GM18499 (cell line): ENCODE measurements around the gene SEC22A.
A peak's percentile ranks its signal among the peaks of the same experiment; 100 is the strongest.

Source experiments
- ATAC-seq: cut with Tn5 transposase; IDR thresholded peaks from one replicate; pipeline ENCODE4 v1.9.1; 2021; ENCODE audit warnings: moderate number of reproducible peaks; ENCODE audit not compliant: insufficient read depth, unreplicated experiment

Gene SEC22A, protein sequence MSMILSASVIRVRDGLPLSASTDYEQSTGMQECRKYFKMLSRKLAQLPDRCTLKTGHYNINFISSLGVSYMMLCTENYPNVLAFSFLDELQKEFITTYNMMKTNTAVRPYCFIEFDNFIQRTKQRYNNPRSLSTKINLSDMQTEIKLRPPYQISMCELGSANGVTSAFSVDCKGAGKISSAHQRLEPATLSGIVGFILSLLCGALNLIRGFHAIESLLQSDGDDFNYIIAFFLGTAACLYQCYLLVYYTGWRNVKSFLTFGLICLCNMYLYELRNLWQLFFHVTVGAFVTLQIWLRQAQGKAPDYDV

GRCh38 chr3:123201557-123202427 is at the start of gene SEC22A:
SEC22A (plus strand) TSS chr3:123201943; CDS start chr3:123209218, 7,275 bp downstream.
- peak; percentile 96 for ATAC-seq

DNA sequence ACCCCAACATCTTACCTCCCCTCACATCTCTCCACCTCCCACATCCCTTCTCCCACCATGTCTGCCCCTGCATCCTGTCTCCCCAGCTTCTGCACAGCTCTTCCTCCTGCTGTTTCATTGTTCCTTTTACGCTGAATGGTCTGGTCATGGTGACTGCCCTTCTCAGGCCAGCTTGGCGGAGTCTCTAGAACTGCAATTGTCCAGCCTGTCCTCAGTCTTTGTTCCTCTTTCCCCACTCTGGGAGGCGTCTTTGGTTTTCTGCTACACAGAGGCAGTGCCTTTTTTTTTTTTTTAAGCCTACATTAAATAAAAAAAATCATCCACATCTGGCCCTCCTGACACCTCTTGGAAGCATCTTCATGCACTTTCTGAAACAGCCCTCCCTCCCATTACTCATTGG is 49.1 kb upstream of the SEC22A start:
- ATAC-seq: no peak

- no peak for ATAC-seq
Measured at GRCh38 chr3:123153125-123154019, 48.4 kb upstream of the SEC22A start.

GRCh38 chr3:123154020-123154985 is 47.4 kb upstream of the SEC22A start:
- no peak for ATAC-seq

- ATAC-seq: no peak
Measured at GRCh38 chr3:123155471-123156011, 46.2 kb upstream of the SEC22A start.

- no peak for ATAC-seq
Measured at GRCh38 chr3:123156276-123156995, 45.3 kb upstream of the SEC22A start.

GRCh38 chr3:123157209-123157597 is 44.5 kb upstream of the SEC22A start:
- no peak for ATAC-seq

DNA sequence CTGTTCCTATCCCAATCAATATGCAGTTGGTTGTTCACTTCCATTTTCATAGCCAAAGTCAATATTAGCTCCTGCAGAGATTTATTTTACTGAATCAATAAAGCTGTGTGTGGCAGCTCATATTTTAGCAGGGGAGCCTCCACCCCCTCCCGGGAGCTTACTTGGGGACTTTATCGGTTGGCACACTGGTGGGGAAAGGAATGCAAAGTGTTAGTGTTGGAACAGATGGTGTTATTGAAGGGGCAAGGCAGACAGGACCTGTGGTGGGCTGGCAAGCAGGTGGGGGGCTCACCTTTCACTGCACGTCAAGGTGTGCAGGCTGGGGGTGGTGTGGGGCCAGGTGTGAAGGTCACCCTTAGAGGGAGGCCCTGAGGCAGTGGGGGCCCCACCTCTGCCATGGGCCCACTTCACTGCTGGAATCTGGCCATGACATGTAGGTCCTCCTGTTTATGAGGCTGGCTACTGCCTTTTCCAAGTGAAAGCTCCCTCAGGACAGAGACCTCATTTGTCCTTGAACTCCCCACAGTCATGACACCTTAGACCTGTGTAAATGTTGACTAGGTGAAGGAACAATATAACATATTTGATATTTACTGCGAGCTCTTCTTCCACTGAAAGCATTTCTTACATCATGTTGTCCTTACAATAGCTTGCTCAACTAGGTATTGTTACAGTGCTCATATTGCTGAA is 44.0 kb upstream of the SEC22A start:
- no peak for ATAC-seq

DNA sequence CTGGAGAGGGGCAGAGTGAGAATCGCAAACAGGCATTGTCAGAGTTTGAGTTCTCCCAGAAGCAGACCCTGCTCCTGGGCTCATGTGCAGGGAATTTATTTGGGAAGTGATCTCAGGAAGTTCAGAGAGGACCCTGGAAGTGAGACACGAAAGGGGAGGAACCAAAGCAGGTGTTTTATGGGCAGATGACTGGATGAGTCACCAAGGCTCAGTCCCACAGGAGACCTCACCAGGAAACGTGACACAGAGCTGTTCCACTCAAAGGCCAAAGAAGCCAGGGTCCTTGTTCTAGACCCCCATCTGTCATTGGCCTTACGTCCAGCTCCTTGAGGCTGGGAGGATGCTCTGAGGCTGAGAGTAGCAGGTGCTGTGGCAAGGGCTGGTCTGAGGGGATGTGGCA is 43.4 kb upstream of the SEC22A start:
- ATAC-seq: no peak

DNA sequence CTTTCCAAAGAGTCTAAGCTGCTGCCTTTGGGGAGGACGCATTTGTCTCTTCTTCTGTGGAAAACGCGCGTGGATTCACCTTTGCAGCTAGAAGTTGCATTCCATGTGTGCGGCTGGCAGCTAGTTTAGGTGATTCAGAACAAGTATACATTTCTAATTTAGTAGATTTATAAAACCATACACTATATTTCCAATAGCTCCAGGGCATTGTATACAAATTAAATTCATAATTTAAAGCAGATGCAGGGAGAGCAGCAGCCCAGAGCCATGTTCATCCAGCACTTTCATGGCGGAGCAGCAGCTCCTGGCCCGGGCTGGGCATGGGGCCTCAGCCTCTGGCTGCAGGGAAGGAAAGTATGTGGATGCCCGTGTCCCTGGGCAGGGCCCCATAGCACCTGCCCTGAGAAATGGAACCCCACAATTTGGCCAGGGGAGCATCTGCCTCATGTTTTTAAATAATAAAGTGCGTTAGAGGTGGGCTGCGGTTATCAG is 42.8 kb upstream of the SEC22A start:
- ATAC-seq: no peak

DNA sequence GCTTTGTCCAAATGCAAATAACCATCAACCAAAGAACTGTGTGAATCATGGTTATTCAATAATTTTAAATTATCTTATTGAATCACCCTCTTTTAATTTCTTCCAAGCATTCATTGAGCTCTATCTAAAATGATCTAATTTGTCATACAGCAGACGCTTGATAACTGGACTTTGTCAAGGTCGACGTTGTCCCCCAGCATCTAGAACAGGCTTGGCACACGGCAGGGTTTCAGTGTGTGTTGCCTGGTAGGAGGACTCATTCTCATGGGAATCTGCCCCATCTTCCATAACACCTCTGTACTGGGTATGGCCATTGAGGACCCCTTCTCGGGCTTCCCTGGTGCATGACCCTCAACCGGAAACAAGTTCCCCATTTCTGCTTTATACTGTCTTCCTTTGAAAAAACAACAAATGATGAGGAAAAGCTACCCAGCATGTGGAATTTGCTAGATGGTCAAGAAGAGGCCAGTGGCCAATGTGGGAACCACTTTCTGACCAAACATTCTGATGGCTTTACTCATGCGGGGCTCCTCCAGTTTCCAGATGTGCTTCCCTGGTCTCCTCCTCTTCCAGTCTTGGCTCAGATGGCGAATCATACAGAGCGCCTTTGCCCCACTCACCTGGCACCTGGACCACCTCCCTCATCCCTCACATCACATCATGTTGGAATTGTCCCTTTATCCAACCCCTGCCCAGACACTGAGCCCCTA is 41.7 kb upstream of the SEC22A start:
- ATAC-seq: no peak

DNA sequence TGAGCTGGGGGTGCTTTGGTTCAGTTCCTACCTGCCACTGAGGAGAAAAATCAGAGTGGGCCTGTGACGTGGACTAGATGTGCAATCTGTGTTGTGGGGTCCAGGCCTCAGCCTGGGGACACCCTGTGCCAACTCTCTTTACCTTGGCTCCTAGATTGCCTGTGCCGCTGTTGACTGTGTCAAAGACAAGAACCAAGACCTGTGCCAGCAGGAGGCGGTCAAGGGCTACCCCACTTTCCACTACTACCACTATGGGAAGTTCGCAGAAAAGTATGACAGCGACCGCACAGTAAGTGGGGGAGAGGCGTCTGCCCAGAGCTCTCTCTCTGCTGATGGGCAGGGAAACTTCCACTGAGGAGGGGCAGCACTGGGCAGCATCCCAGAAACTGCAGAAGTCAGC is 40.6 kb upstream of the SEC22A start:
- no peak for ATAC-seq

DNA sequence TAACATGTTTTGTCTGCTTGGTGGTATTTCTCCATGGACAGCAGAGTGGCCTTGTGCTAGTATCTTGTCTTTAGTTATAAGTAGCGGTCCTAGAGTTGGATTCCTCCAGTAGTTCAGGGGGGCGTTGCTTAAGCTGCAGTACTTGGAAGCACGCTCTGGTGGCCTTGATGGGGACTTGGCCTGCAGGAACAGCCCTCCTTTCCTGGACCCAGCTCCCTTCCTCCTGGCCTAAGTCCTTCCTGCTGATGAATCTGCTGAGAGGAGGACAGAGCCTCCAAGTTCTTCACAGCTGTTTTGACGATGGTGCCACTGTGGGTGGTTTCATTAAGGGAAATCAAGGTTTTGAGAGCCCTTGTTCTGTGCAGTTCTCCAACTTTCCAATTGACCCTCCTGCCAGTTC is 38.6 kb upstream of the SEC22A start:
- no peak for ATAC-seq

DNA sequence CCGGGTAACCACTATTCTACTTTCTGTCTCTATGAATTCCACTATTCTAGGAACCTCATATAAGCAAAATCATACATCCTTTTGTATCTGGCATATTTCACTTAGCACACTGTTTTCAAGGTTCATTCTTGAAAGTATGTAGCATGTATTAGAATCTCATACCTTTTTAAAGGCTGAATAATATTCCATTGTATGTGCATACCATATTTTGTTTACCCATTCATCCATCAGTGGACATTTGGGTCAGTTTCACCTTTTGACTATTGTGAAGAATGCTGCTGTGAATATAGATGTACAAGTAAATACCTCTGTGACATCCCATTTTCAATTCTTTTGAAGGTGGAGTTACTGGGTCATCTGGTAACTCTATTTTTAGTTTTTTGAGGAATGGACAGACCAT is 36.6 kb upstream of the SEC22A start:
- ATAC-seq: no peak

DNA sequence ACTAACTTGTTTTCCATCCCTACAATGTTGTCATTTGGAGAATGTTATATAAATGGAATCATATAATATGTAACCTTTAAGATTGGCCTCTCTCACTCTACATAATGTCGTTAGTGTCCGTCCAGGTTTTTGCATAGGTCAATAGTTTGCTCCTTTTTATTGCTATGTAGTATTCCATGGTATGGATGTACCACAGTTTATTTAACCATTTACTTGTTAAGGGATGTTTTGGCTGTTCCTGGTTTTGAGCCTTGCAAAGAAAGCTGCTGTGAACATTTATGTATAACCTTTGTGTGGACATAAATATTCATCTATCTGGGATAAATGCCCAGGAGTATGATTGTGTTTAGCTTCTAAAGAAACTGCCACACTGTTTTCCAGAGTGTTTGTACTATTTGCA is 34.1 kb upstream of the SEC22A start:
- no peak for ATAC-seq

DNA sequence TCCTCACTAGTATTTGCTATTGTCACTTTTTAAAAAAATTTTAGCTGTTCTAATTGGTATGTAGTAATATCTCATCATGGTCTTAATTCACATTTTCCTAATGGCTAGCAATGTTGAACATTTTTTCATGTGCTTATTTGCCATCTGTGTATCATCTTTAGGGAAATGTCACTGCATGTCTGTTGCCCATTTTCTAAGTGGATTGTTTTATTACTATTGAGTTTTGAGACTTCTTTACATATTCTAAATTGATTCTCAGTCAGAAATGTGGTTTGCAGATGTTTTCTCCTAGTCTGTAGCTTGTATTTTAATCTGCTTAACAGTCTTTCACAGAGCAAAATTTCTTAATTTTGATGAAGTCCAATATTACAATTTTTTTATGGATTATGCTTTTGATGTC is 33.6 kb upstream of the SEC22A start:
- no peak for ATAC-seq

- ATAC-seq: no peak
Measured at GRCh38 chr3:123168605-123169004, 33.1 kb upstream of the SEC22A start.
